Astrocyte of the cerebellum (primary cell): ENCODE data around the gene ZNF718.
"Not testable (repeated sequence)": the region's sequence is repeated elsewhere in the genome, so short reads cannot be mapped to it uniquely, and the experiment has no call there.

Source experiments
- DNase-seq: peaks from one replicate; pipeline ENCODE4 v3.0.0-alpha.2; 2011; ENCODE audit warnings: low read depth
- H3K4me3 ChIP-seq: 2 replicates; pipeline ENCODE4 v1.5.1; 2011; ENCODE audit warnings: mild to moderate bottlenecking, low read depth, low read length, moderate library complexity
- CTCF ChIP-seq: IDR thresholded peaks from 2 replicates; pipeline ENCODE4 v1.5.1; 2012; ENCODE audit warnings: low read length, low read depth, moderate library complexity, mild to moderate bottlenecking; ENCODE audit errors: missing control alignments
- in situ Hi-C: cut with HindIII; loops from 2 replicates; pipeline ENCODE4 v1.10.0; 2017; ENCODE audit warnings: low sequenced_read_pairs

Gene ZNF718

GRCh38 chr4:124275-125081, at the start of gene ZNF718:
Gene ZNF718, plus strand, starts transcription at chr4:124501. Its CDS starts 170 bp downstream, at chr4:124671.
- peak; percentile 92 for DNase-seq
- H3K4me3 ChIP-seq: peak within 1 kb of the TSS; percentile 88
- in situ Hi-C loops: no loop called here
- TF ChIP-seq CTCF: no peak

GRCh38 chr4:85951-86350, 38.4 kb upstream of the ZNF718 start:
- no peak for TF ChIP-seq CTCF
- DNase-seq: no peak
- H3K4me3 ChIP-seq: no peak overlapping the region
- in situ Hi-C loops: no loop called here

GRCh38 chr4:86559-87324, 37.6 kb upstream of the ZNF718 start:
- in situ Hi-C loops, H3K4me3 ChIP-seq, DNase-seq: not testable (repeated sequence)

GRCh38 chr4:98386-98785, 25.9 kb upstream of the ZNF718 start:
- DNase-seq: no peak
- TF ChIP-seq CTCF: no peak
- no peak overlapping the region for H3K4me3 ChIP-seq
- in situ Hi-C loops: no loop called here

- no peak for TF ChIP-seq CTCF
- in situ Hi-C loops: no loop called here
Measured at GRCh38 chr4:99863-100262, 24.4 kb upstream of the ZNF718 start.

GRCh38 chr4:107083-107443, 17.2 kb upstream of the ZNF718 start:
- no peak for TF ChIP-seq CTCF
- in situ Hi-C loops: no loop called here
- H3K4me3 ChIP-seq: no peak overlapping the region
- no peak for DNase-seq

More at GRCh38 chr4:99863-100262, 24.4 kb upstream of the ZNF718 start:
- no peak for DNase-seq
- no peak overlapping the region for H3K4me3 ChIP-seq
